ENCODE results near the gene IGFBP2.

DNA sequence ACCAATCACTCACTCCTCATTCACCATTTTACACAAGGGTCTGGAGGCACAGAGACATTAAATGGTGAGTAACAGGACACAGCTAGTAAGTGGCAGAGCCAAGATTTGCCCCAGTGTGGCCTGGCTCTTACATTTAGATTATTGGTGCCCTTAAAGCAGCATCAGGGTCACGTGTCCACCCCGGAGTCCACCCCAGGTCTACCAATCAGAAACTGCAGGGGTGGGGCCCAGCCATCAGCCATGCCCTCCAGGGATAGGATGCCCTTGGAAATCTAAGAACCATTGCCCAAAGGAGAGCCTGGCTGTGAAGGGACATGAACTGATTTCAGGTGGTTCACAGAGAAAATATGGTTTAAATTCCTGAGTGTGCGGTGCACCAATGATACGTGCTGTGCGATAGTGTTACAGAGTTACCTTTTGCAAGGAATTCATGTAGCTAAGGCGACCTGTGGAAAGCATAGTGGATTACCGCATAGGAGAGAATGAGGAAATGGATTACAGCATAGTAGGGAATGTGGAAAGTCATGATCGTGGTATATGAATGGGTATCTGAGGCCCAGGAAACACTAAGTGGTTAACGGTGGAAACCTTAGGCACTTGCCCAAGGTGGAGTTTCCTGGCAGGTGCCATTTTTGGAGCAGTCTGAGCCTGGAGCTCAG lies 44.3 kb downstream of the IGFBP2 start:
- TF ChIP-seq LEF1 (IDR thresholded peaks at IDR 0.05; ENCODE audit: borderline replicate concordance) (no peak), SUZ12 (IDR thresholded peaks at IDR 0.05) (no peak), L3MBTL2 (conservative IDR thresholded peaks at IDR 0.05) (no peak), BHLHE40 (IDR thresholded peaks at IDR 0.05; ENCODE audit: borderline replicate concordance) (no peak), CTBP1 (IDR thresholded peaks at IDR 0.05; ENCODE audit: borderline replicate concordance) (no peak), ZNF384 (IDR thresholded peaks at IDR 0.05) (no peak), FOXM1 (IDR thresholded peaks at IDR 0.05; ENCODE audit: borderline replicate concordance) (no peak), TARDBP (IDR thresholded peaks at IDR 0.05) (no peak)

Data from HEK293T (cell line).